HEK293 (cell line): ENCODE data around the gene ARL15.

Experiments
- CTCF ChIA-PET: fragments of 350-600 bp; formaldehyde crosslinking; extraction: SDS; loops from one replicate; lab custom pipeline; 2021; ENCODE audit warnings: antibody characterized with exemption; lab: Yijun Ruan, JAX
- POLR2A ChIA-PET: fragments of 300-600 bp; formaldehyde crosslinking; extraction: SDS; loops from one replicate; lab custom pipeline; 2020; ENCODE audit warnings: antibody characterized with exemption, inconsistent platforms; lab: Yijun Ruan, JAX
- H3K27ac ChIP-seq: fragments of 200-500 bp; sonication (Bioruptor generic); 2 replicates; pipeline ENCODE4 v1.5.1; 2014; ENCODE audit warnings: low read depth, low read length, control low read depth, inconsistent platforms; ENCODE audit errors: extremely low read depth
- H3K36me3 ChIP-seq, 2 experiments: fragments of 200-500 bp in 1 of 2; sonication (Bioruptor generic) in 1 of 2; 1 replicate in 1 of 2; 2 replicates in 1 of 2; pipeline ENCODE4 v1.5.1; 2014 to 2017; ENCODE audit warnings: inconsistent platforms in 2 of 2, low read length in 2 of 2; ENCODE audit not compliant: control insufficient read depth in 2 of 2, insufficient read depth in 1 of 2
- H3K4me1 ChIP-seq: fragments of 200-500 bp; sonication (Bioruptor generic); 2 replicates; pipeline ENCODE4 v1.5.1; 2014; ENCODE audit warnings: mild to moderate bottlenecking, low read length, inconsistent platforms; ENCODE audit not compliant: control insufficient read depth, insufficient read depth
- H3K4me3 ChIP-seq: 2 replicates; pipeline ENCODE4 v1.5.1; 2011; ENCODE audit warnings: low read depth, mild to moderate bottlenecking, control low read depth, low read length, moderate library complexity
- H3K9me3 ChIP-seq: fragments of 200-500 bp; sonication (Bioruptor generic); 2 replicates; pipeline ENCODE4 v1.5.1; 2014; ENCODE audit warnings: low read depth, low read length, inconsistent platforms; ENCODE audit not compliant: control insufficient read depth, insufficient read depth
- BCL11A ChIP-seq: fragments of 450-650 bp; formaldehyde crosslinking; IDR thresholded peaks from 2 replicates; pipeline ENCODE4 v1.5.1; 2016; ENCODE audit warnings: low read depth, missing biosample characterization, missing genetic modification characterization
- MZF1 ChIP-seq: fragments of 450-650 bp; formaldehyde crosslinking; IDR thresholded peaks from 2 replicates; pipeline ENCODE4 v1.5.1; 2017; ENCODE audit warnings: missing biosample characterization, missing genetic modification characterization, borderline replicate concordance
- PRDM10 ChIP-seq: fragments of 450-650 bp; formaldehyde crosslinking; IDR thresholded peaks from 2 replicates; pipeline ENCODE4 v1.5.1; 2016; ENCODE audit warnings: missing biosample characterization, missing genetic modification characterization
- REST ChIP-seq: fragments of 450-650 bp; formaldehyde crosslinking; IDR thresholded peaks from 2 replicates; pipeline ENCODE4 v1.5.1; 2016; ENCODE audit warnings: missing biosample characterization, missing genetic modification characterization
- YY2 ChIP-seq: fragments of 450-650 bp; formaldehyde crosslinking; IDR thresholded peaks from 2 replicates; pipeline ENCODE4 v1.5.1; 2016; ENCODE audit warnings: missing biosample characterization, missing genetic modification characterization
- ZBTB20 ChIP-seq: fragments of 450-650 bp; formaldehyde crosslinking; IDR thresholded peaks from 2 replicates; pipeline ENCODE4 v1.5.1; 2016; ENCODE audit warnings: missing biosample characterization, missing genetic modification characterization
- ZBTB21 ChIP-seq: fragments of 450-650 bp; formaldehyde crosslinking; IDR thresholded peaks from 2 replicates; pipeline ENCODE4 v1.5.1; 2017; ENCODE audit warnings: missing biosample characterization, missing genetic modification characterization
- ZNF146 ChIP-seq: fragments of 450-650 bp; formaldehyde crosslinking; IDR thresholded peaks from 2 replicates; pipeline ENCODE4 v1.5.1; 2016; ENCODE audit warnings: missing biosample characterization, missing genetic modification characterization
- ZNF248 ChIP-seq: fragments of 450-650 bp; formaldehyde crosslinking; IDR thresholded peaks from 2 replicates; pipeline ENCODE4 v1.5.1; 2017; ENCODE audit warnings: missing biosample characterization, missing genetic modification characterization
- ZNF324 ChIP-seq: fragments of 450-650 bp; formaldehyde crosslinking; IDR thresholded peaks from 2 replicates; pipeline ENCODE4 v1.5.1; 2016; ENCODE audit warnings: missing biosample characterization, missing genetic modification characterization
- ZNF335 ChIP-seq: fragments of 450-650 bp; formaldehyde crosslinking; conservative IDR thresholded peaks from 2 replicates; pipeline ENCODE4 v1.5.1; 2016; ENCODE audit warnings: missing biosample characterization, missing genetic modification characterization
- ZNF488 ChIP-seq: fragments of 450-650 bp; formaldehyde crosslinking; IDR thresholded peaks from 2 replicates; pipeline ENCODE4 v1.5.1; 2016; ENCODE audit warnings: missing biosample characterization, missing genetic modification characterization
- ZNF510 ChIP-seq: fragments of 450-650 bp; formaldehyde crosslinking; IDR thresholded peaks from 2 replicates; pipeline ENCODE4 v1.5.1; 2018; ENCODE audit warnings: mild to moderate bottlenecking, missing genetic modification characterization, missing biosample characterization; ENCODE audit not compliant: insufficient replicate concordance
- ZNF558 ChIP-seq: fragments of 450-650 bp; formaldehyde crosslinking; IDR thresholded peaks from 2 replicates; pipeline ENCODE4 v1.5.1; 2016; ENCODE audit warnings: missing biosample characterization, missing genetic modification characterization
- ZNF600 ChIP-seq: fragments of 450-650 bp; formaldehyde crosslinking; IDR thresholded peaks from 2 replicates; pipeline ENCODE4 v1.5.1; 2016; ENCODE audit warnings: missing biosample characterization, missing genetic modification characterization
- ZNF747 ChIP-seq: fragments of 450-650 bp; formaldehyde crosslinking; IDR thresholded peaks from 2 replicates; pipeline ENCODE4 v1.5.1; 2016; ENCODE audit warnings: missing biosample characterization, missing genetic modification characterization
- ZNF830 ChIP-seq: fragments of 450-650 bp; IDR thresholded peaks from 2 replicates; pipeline ENCODE4 v1.5.0; 2018; ENCODE audit warnings: missing biosample characterization, missing genetic modification characterization, low read depth, mild to moderate bottlenecking, moderate library complexity
- ZNF837 ChIP-seq: fragments of 450-650 bp; formaldehyde crosslinking; IDR thresholded peaks from 2 replicates; pipeline ENCODE4 v1.5.1; 2016; ENCODE audit warnings: missing biosample characterization, missing genetic modification characterization
- ZNF843 ChIP-seq: fragments of 450-650 bp; formaldehyde crosslinking; IDR thresholded peaks from 2 replicates; pipeline ENCODE4 v1.5.1; 2016; ENCODE audit warnings: missing biosample characterization, missing genetic modification characterization
- ZSCAN4 ChIP-seq: fragments of 450-650 bp; formaldehyde crosslinking; IDR thresholded peaks from 2 replicates; pipeline ENCODE4 v1.5.1; 2017; ENCODE audit warnings: missing biosample characterization, missing genetic modification characterization

Gene ARL15

GRCh38 chr5:54186912-54187445 is 123.4 kb downstream of the ARL15 start:
- no peak overlapping the region for H3K27ac ChIP-seq
- POLR2A ChIA-PET: no interaction called here
- CTCF ChIA-PET: interaction anchor here (0.6 kb wide), 2 partner anchors 18 to 71 kb away, joined by 3 to 4 read pairs; no protein-coding TSS in a partner anchor

GRCh38 chr5:54186108-54186507 is 124.3 kb downstream of the ARL15 start:
- H3K27ac ChIP-seq: no peak overlapping the region
- ChIA-PET POLR2A (no interaction called here), CTCF (interaction anchor here (0.6 kb wide), 1 partner anchor 17 kb away, joined by 4 read pairs; no protein-coding TSS in a partner anchor)
- H3K4me1 ChIP-seq: no peaks in the 10 kb centered on the region; the same call in 1 of the 2 replicates
- no peak overlapping the region for H3K4me3 ChIP-seq
- no peaks in the 10 kb centered on the region for H3K9me3 ChIP-seq
- no peaks in the 10 kb centered on the region for H3K36me3 ChIP-seq
- TF ChIP-seq ZNF830 (no peak), ZNF837 (no peak), ZSCAN4 (tag by site-specific recombination) (no peak), ZBTB21 (tag by site-specific recombination) (no peak), YY2 (tag by site-specific recombination) (no peak), ZNF747 (tag by site-specific recombination) (no peak), ZNF558 (tag by site-specific recombination) (no peak), MZF1 (no peak), ZNF510 (no peak), ZNF324 (tag by site-specific recombination) (no peak), ZNF488 (tag by site-specific recombination) (no peak), ZNF600 (tag by site-specific recombination) (no peak), ZNF248 (tag by site-specific recombination) (no peak), ZNF146 (tag by site-specific recombination) (no peak), BCL11A (tag by site-specific recombination) (no peak)

More at GRCh38 chr5:54186912-54187445, 123.4 kb downstream of the ARL15 start:
- TF ChIP-seq ZNF843 (tag by site-specific recombination): no peak
- no peak for TF ChIP-seq REST (tag by site-specific recombination)
- peak; percentile 49; the same call in 1 of the 2 replicates for TF ChIP-seq ZBTB20 (tag by site-specific recombination)
- no peak for TF ChIP-seq ZNF335 (tag by site-specific recombination)
- peak; percentile 94 for TF ChIP-seq PRDM10
- H3K4me1 ChIP-seq: peaks cover 4% of the 10 kb centered on the region; the same call in 1 of the 2 replicates
- H3K4me3 ChIP-seq: no peak overlapping the region
- H3K9me3 ChIP-seq: no peaks in the 10 kb centered on the region
- H3K36me3 ChIP-seq: no peaks in the 10 kb centered on the region
